ENCODE data around the gene ZNF488.
"Not testable (repeated sequence)": the region's sequence is repeated elsewhere in the genome, so short reads cannot be mapped to it uniquely, and the experiment has no call there.

Gene ZNF488

GRCh38 chr10:47409171-47409865 is 25.2 kb upstream of the ZNF488 start:
- DNase-seq (ENCODE audit: low read depth) = no peak

- no peak for DNase-seq (ENCODE audit: low read depth)
These were observed 24.5 kb upstream of the ZNF488 start for GRCh38 chr10:47408606-47409005.

GRCh38 chr10:47406870-47407691 is 23.0 kb upstream of the ZNF488 start:
- DNase-seq (ENCODE audit: low read depth) = no peak

- no peak for DNase-seq (ENCODE audit: low read depth)
These were observed 22.4 kb upstream of the ZNF488 start for GRCh38 chr10:47406548-47406869.

- no peak for DNase-seq (ENCODE audit: low read depth)
These were observed 21.9 kb upstream of the ZNF488 start for GRCh38 chr10:47405857-47406547.

- no peak for DNase-seq (ENCODE audit: low read depth)
These were observed 20.8 kb upstream of the ZNF488 start for GRCh38 chr10:47404937-47405336.

- no peak for DNase-seq (ENCODE audit: low read depth)
These were observed 20.4 kb upstream of the ZNF488 start for GRCh38 chr10:47404446-47404845.

GRCh38 chr10:47403446-47404318 is 19.6 kb upstream of the ZNF488 start:
- no peak for DNase-seq (ENCODE audit: low read depth)

GRCh38 chr10:47402641-47403301 is 18.7 kb upstream of the ZNF488 start:
- DNase-seq (ENCODE audit: low read depth) = no peak

GRCh38 chr10:47401874-47402640 is 18.0 kb upstream of the ZNF488 start:
- DNase-seq (ENCODE audit: low read depth) = no peak

GRCh38 chr10:47401210-47401609 is 17.1 kb upstream of the ZNF488 start:
- no peak for DNase-seq (ENCODE audit: low read depth)

GRCh38 chr10:47400786-47401185 is 16.7 kb upstream of the ZNF488 start:
- DNase-seq (ENCODE audit: low read depth) = no peak

GRCh38 chr10:47400251-47400650 is 16.2 kb upstream of the ZNF488 start:
- DNase-seq (ENCODE audit: low read depth) = no peak

GRCh38 chr10:47397256-47397655 is 13.2 kb upstream of the ZNF488 start:
- no peak for DNase-seq (ENCODE audit: low read depth)

- no peak for DNase-seq (ENCODE audit: low read depth)
These were observed 12.2 kb upstream of the ZNF488 start for GRCh38 chr10:47396311-47396717.

GRCh38 chr10:47389619-47390018 is 5.5 kb upstream of the ZNF488 start:
- no peak for DNase-seq (ENCODE audit: low read depth)

GRCh38 chr10:47388879-47389278 is 4.8 kb upstream of the ZNF488 start:
- no peak for DNase-seq (ENCODE audit: low read depth)

GRCh38 chr10:47386104-47386503 is 2.0 kb upstream of the ZNF488 start:
- DNase-seq (ENCODE audit: low read depth) = not testable (repeated sequence)

GRCh38 chr10:47383261-47384147 is 589 bp downstream of the ZNF488 start:
- DNase-seq (ENCODE audit: low read depth) = no peak

All from stimulated activated CD8-positive, alpha-beta memory T cell treated with anti-CD3 and anti-CD28 coated beads, Interleukin-4, amount 100 ng/mL, for 24 hours (primary cell).